Thymus (tissue), 14 donors: Measurements from ENCODE around the gene DMBX1. TPM values are rescaled to one million over a fixed set of nuclear protein-coding genes. Genes with fewer than 3 reads are reported as not detected.

Experiments used
- DNase-seq, 9 donors: peaks; one replicate each; pipeline ENCODE4 v3.0.0-alpha.2; 2013; ENCODE audit warnings: low spot score in 9 of 9, low read depth in 6 of 9, missing footprints in 1 of 9
- H3K27ac ChIP-seq, 2 donors: one replicate each; pipeline ENCODE4 v1.5.1; 2013; ENCODE audit warnings: control low read depth in 1 of 2, low read depth in 1 of 2, low read length in 1 of 2, mild to moderate bottlenecking in 1 of 2, moderate library complexity in 1 of 2
- H3K27me3 ChIP-seq, 2 donors: one replicate each; pipeline ENCODE4 v1.5.1; 2013; ENCODE audit warnings: low read length in 1 of 2; ENCODE audit not compliant: control insufficient read depth in 2 of 2, insufficient read depth in 1 of 2
- H3K36me3 ChIP-seq, 2 donors: one replicate each; pipeline ENCODE4 v1.5.1; 2013; ENCODE audit warnings: low read length in 1 of 2, mild to moderate bottlenecking in 1 of 2, moderate library complexity in 1 of 2; ENCODE audit not compliant: control insufficient read depth in 2 of 2, insufficient read depth in 2 of 2
- H3K4me1 ChIP-seq, 2 donors: one replicate each; pipeline ENCODE4 v1.5.1; 2013; ENCODE audit warnings: low read length in 2 of 2; ENCODE audit not compliant: control insufficient read depth in 2 of 2, insufficient read depth in 2 of 2
- H3K4me3 ChIP-seq, 2 donors: one replicate each; pipeline ENCODE4 v1.5.1; 2013; ENCODE audit warnings: low read length in 2 of 2, control low read depth in 1 of 2, mild to moderate bottlenecking in 1 of 2
- H3K9me3 ChIP-seq, 2 donors: one replicate each; pipeline ENCODE4 v1.5.1; 2013; ENCODE audit warnings: low read length in 1 of 2, mild to moderate bottlenecking in 1 of 2; ENCODE audit not compliant: control insufficient read depth in 2 of 2, insufficient read depth in 1 of 2
- WGBS: extraction: QIAGEN DNeasy Blood & Tissue Kit; methylation state at CpG from one replicate; pipeline ENCODE4 v1.1.7; 2013; 5-methylcytosine and 5-hydroxymethylcytosine counted together
- long read RNA-seq, 10 donors: transcript quantifications; one replicate each; lab custom pipeline, GENCODE V29; 2026
- polyA plus RNA-seq: library from polyadenylated mRNA; stranded (reverse); fragments of 200-250 nt; gene quantifications from one replicate; pipeline ENCODE4 v1.2.3, GENCODE V29; 2013
- total RNA-seq: library from RNA; stranded (reverse); fragments of 120-200 nt; gene quantifications from one replicate; pipeline ENCODE4 v1.2.4, GENCODE V29; 2013
- donor health status: healthy.

DMBX1 gene
- total RNA-seq (0.05 TPM), polyA plus RNA-seq (0.21 TPM)
- long read RNA-seq, donor 1 = 0 reads
- long read RNA-seq, donor 2 = 0 reads
- long read RNA-seq, donor 3 = 0 reads
- long read RNA-seq, donor 4 = 0 reads
- long read RNA-seq, donor 5 = 0 reads
- long read RNA-seq, donor 6 = 0 reads
- long read RNA-seq, donor 7 = 0 reads
- long read RNA-seq, donor 8 = 0 reads
- long read RNA-seq, donor 9 = 0 reads
- long read RNA-seq, donor 10 = 0 reads

- peaks cover 0 to 2% of the 10 kb centered on the region in 2 donors for H3K9me3 ChIP-seq
- H3K36me3 ChIP-seq = no peaks in the 10 kb centered on the region
- H3K27me3 ChIP-seq = peaks cover 92 to 100% of the 10 kb centered on the region in 2 donors
- peaks cover 2 to 3% of the 10 kb centered on the region in 2 donors for H3K4me1 ChIP-seq
- WGBS = 3% methylated on average over 74 of the region's 74 CpGs
- H3K27ac ChIP-seq = no peak within 1 kb of the TSS
- H3K4me3 ChIP-seq = peak within 1 kb of the TSS in 1 of 2 donors; percentile 16
- no peak for DNase-seq
These were observed at the start of gene DMBX1 for GRCh38 chr1:46489638-46490405. DMBX1 (plus strand) TSS chr1:46489836; CDS start chr1:46507011, 17,175 bp downstream.

- WGBS = 97% methylated on average over 2 of the region's 2 CpGs
- no peaks in the 10 kb centered on the region for H3K36me3 ChIP-seq
- no peak overlapping the region for H3K4me3 ChIP-seq
- H3K4me1 ChIP-seq = peaks cover 2 to 7% of the 10 kb centered on the region in 2 donors
- H3K27ac ChIP-seq = no peak overlapping the region
- DNase-seq = no peak
- peaks cover 0 to 2% of the 10 kb centered on the region in 2 donors for H3K9me3 ChIP-seq
- peaks cover 0 to 41% of the 10 kb centered on the region in 2 donors for H3K27me3 ChIP-seq
These were observed 49.2 kb upstream of the DMBX1 start for GRCh38 chr1:46440478-46440877.

GRCh38 chr1:46442317-46443161 is 47.1 kb upstream of the DMBX1 start:
- Histone ChIP-seq H3K27ac (no peak overlapping the region), H3K27me3 (peaks cover 11 to 55% of the 10 kb centered on the region in 2 donors), H3K4me1 (peaks cover 2 to 7% of the 10 kb centered on the region in 2 donors), H3K36me3 (no peaks in the 10 kb centered on the region), H3K4me3 (peak overlapping the region; percentile 13 to 37), H3K9me3 (peaks cover 0 to 2% of the 10 kb centered on the region in 2 donors)
- WGBS = 10% methylated on average over 25 of the region's 25 CpGs
- peak in 8 of 9 donors; percentile 14 to 61 (median 28) for DNase-seq

DNA sequence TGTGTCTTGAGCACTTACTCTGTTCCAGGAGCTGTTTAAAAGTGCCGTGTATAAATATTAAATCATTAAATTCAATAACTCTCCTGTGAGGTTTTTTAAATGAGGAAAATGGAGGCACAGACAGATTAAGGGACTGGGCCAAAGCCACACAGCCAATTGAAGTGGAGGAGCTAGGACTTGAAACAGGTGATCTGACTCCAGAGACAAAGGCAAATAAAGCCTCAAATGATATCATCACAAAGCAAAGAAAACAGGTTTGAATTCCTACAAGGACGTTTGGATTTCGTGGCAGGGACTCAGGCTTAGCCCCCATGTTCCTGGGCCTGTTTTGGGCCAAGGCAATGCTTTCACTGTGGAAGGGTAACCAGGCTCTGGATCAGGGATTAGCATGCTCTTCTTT is 45.2 kb upstream of the DMBX1 start:
- no peaks in the 10 kb centered on the region for H3K36me3 ChIP-seq
- peaks cover 2 to 7% of the 10 kb centered on the region in 2 donors for H3K4me1 ChIP-seq
- H3K9me3 ChIP-seq = peaks cover 0 to 2% of the 10 kb centered on the region in 2 donors
- H3K27ac ChIP-seq = no peak overlapping the region
- H3K4me3 ChIP-seq = no peak overlapping the region
- 92% methylated on average over 3 of the region's 3 CpGs for WGBS
- peaks cover 28 to 73% of the 10 kb centered on the region in 2 donors for H3K27me3 ChIP-seq
- DNase-seq = no peak

DNA sequence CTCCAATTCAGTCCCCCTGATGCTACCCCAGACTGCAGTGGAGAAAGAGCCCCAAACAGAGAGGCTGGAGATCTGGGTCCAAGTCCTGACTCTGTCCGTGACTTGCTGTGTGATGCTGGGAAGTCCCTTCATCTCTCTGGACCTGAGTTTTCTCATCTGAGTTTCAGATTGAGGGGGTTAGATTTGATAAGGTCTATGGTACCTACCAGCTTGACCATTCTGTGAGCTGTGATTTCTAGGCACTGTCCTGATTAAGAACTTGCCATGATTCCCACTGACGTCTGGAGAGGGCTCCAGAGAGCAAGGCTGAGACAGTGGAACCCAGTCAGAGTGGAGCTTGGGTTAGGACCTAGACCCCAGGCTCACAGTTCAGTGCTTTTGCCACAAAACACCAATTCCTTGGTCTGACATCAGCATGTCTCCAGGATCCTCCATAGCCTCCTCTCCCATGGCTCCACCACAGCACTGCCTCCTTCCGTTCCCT is 43.8 kb upstream of the DMBX1 start:
- Histone ChIP-seq H3K36me3 (no peaks in the 10 kb centered on the region), H3K4me1 (peaks cover 2 to 7% of the 10 kb centered on the region in 2 donors), H3K27me3 (peaks cover 37 to 84% of the 10 kb centered on the region in 2 donors), H3K4me3 (no peak overlapping the region), H3K27ac (no peak overlapping the region), H3K9me3 (peaks cover 0 to 2% of the 10 kb centered on the region in 2 donors)
- 75% methylated on average over 3 of the region's 3 CpGs for WGBS
- no peak for DNase-seq

DNA sequence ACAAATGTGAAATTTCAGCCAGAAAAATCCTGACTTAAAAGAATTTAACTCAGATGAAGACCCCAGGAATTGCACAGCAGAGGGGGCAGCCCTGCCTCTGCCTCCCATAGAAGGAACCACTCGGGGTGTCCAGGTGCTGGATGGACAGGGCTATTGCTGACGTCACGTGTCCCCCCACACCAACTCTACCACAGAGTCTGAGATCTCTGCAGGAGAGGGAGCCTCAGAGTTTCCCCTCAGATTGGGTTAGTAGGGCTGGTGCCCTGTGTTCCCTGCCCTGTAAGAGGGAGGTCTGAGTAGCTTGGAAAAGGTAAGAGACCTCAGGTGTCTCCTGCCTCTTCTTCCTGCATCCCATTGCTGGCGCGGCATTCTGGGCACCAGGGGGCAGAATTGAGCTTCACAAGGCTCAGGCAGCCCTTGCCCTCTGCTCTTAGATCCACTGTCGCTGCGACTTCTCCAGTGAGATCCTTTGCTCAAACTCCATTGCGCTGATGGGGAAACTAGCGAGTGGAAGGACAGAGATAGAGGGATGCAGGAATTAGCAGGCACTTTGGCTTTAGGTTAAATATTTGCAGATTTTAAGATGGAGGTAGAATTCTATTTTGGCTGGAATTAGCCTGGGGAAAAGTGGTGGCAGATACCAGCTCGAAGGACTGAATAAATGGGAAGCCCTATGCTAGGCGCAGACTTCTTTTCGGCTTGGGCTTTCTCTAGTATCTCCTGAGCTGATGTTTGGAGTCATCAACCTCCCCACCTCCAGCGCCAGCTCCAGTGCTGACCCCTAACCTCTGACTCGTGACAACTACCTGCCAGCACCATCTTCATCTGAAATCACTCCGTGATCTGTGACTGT is 42.8 kb upstream of the DMBX1 start:
- peaks cover 0 to 2% of the 10 kb centered on the region in 2 donors for H3K9me3 ChIP-seq
- H3K27me3 ChIP-seq = peaks cover 39 to 92% of the 10 kb centered on the region in 2 donors
- no peaks in the 10 kb centered on the region for H3K36me3 ChIP-seq
- H3K27ac ChIP-seq = no peak overlapping the region
- 30% methylated on average over 15 of the region's 15 CpGs for WGBS
- peaks cover 2 to 7% of the 10 kb centered on the region in 2 donors for H3K4me1 ChIP-seq
- DNase-seq = peak; percentile 23 to 70 (median 44)
- H3K4me3 ChIP-seq = no peak overlapping the region

DNA sequence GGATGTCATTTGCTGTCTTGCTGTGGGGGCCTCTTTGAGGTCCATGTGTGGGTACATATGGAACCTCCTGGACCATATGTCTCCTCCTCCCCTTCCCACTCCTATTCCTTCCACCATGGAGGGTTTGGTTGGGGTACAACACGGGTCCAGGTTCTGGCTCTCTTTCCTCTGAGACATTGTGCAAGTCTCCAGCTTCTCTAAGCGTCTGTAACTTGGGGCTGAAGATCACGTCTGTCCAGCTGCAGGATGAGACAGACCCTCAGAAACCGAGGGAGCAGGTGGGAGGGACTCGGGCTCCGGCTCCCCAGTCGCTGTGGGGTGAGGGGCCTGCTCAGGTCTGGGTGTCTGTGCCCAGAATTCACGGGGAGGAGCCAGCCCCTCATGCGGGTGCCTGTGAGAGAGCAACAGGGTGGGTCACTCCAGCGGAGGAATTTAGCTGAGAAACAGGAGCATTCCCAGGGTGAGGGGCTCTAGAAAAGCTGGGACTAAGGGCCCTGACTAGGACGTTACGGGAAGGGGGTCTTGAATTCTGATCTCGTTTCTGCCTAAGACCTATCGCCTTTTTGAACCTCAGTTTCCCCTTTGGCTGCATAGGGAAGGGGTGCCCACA is 42.0 kb upstream of the DMBX1 start:
- DNase-seq = no peak
- 19% methylated on average over 14 of the region's 14 CpGs for WGBS
- Histone ChIP-seq H3K4me1 (peaks cover 2 to 3% of the 10 kb centered on the region in 2 donors), H3K4me3 (no peak overlapping the region), H3K9me3 (no peaks in the 10 kb centered on the region), H3K27me3 (peaks cover 39 to 94% of the 10 kb centered on the region in 2 donors), H3K27ac (no peak overlapping the region), H3K36me3 (no peaks in the 10 kb centered on the region)
